WTC11 (cell line): ENCODE results near the gene PRR27. TPM values are rescaled to one million over a fixed set of nuclear protein-coding genes. Genes with fewer than 3 reads are reported as not detected.

Source experiments
- ATAC-seq: fragments of 200-7000 bp; cut with Tn5 transposase; 2 replicates; pipeline ENCODE4 v1.10.0; 2021; ENCODE audit warnings: mild to moderate bottlenecking, moderate library complexity
- CTCF ChIA-PET: fragments of 300-600 bp; sonication (Branson Sonifier 250); formaldehyde crosslinking; loops from one replicate; lab custom pipeline; 2021; ENCODE audit warnings: antibody characterized with exemption; lab: Charles Lee
- POLR2A ChIA-PET: fragments of 350-600 bp; sonication (Branson Sonifier 250); formaldehyde crosslinking; loops from one replicate; lab custom pipeline; 2021; ENCODE audit warnings: antibody characterized with exemption; lab: Charles Lee
- DNase-seq: peaks from one replicate; pipeline ENCODE4 v3.0.0; 2021; ENCODE audit warnings: low spot score
- H3K27ac Mint-ChIP-seq: 2 replicates; pipeline ENCODE4 v1.8.0; 2021; ENCODE audit warnings: mixed read lengths
- H3K27me3 Mint-ChIP-seq: 2 replicates; pipeline ENCODE4 v1.8.0; 2021; ENCODE audit warnings: low read depth, mild to moderate bottlenecking, moderate library complexity, mixed read lengths
- H3K36me3 Mint-ChIP-seq: 2 replicates; pipeline ENCODE4 v1.8.0; 2021; ENCODE audit warnings: mixed read lengths
- H3K4me1 Mint-ChIP-seq: 2 replicates; pipeline ENCODE4 v1.8.0; 2022; ENCODE audit warnings: mixed read lengths
- H3K4me3 Mint-ChIP-seq: 2 replicates; pipeline ENCODE4 v1.8.0; 2021; ENCODE audit warnings: mild to moderate bottlenecking, moderate library complexity, mixed read lengths
- H3K9me3 Mint-ChIP-seq: 2 replicates; pipeline ENCODE4 v1.8.0; 2021; ENCODE audit warnings: mixed read lengths
- EMX1 ChIP-seq: fragments of 250-450 bp; sonication (Bioruptor Pico); IDR thresholded peaks from 2 replicates; pipeline ENCODE4 v1.8.0; 2021; ENCODE audit warnings: mild to moderate bottlenecking
- ETV6 ChIP-seq: sonication (generic); formaldehyde crosslinking; IDR thresholded peaks from 2 replicates; pipeline ENCODE4 v1.8.1; 2022; ENCODE audit warnings: mild to moderate bottlenecking, missing genetic modification reagents
- GABPB1 ChIP-seq: sonication (generic); formaldehyde crosslinking; IDR thresholded peaks from 2 replicates; pipeline ENCODE4 v1.8.1; 2023; ENCODE audit warnings: mild to moderate bottlenecking, missing genetic modification reagents
- GTF2I ChIP-seq: fragments of 250-450 bp; sonication (Bioruptor Pico); conservative IDR thresholded peaks from 2 replicates; pipeline ENCODE4 v1.4.0; 2021; ENCODE audit warnings: mild to moderate bottlenecking
- IRF2 ChIP-seq: sonication (generic); formaldehyde crosslinking; IDR thresholded peaks from 2 replicates; pipeline ENCODE4 v1.8.0; 2022; ENCODE audit warnings: low read depth, missing genetic modification reagents, borderline replicate concordance
- JAZF1 ChIP-seq: fragments of 250-450 bp; sonication (Bioruptor Pico); IDR thresholded peaks from 2 replicates; pipeline ENCODE4 v1.9.0; 2021; ENCODE audit warnings: moderate library complexity, mild to moderate bottlenecking, inconsistent platforms
- NR1H2 ChIP-seq: sonication (generic); formaldehyde crosslinking; IDR thresholded peaks from 2 replicates; pipeline ENCODE4 v1.9.0; 2021; ENCODE audit warnings: mild to moderate bottlenecking, moderate library complexity, missing genetic modification reagents
- NR2C2 ChIP-seq: sonication (generic); formaldehyde crosslinking; IDR thresholded peaks from 2 replicates; pipeline ENCODE4 v1.8.0; 2022; ENCODE audit warnings: mild to moderate bottlenecking, missing genetic modification reagents
- NR3C1 ChIP-seq: sonication (generic); formaldehyde crosslinking; conservative IDR thresholded peaks from 2 replicates; pipeline ENCODE4 v1.8.1; 2023; ENCODE audit warnings: low read depth, mild to moderate bottlenecking, missing genetic modification reagents
- SMAD3 ChIP-seq: sonication (generic); formaldehyde crosslinking; IDR thresholded peaks from 2 replicates; pipeline ENCODE4 v1.8.0; 2022; ENCODE audit warnings: missing genetic modification reagents, mild to moderate bottlenecking, borderline replicate concordance
- SMAD4 ChIP-seq: sonication (generic); formaldehyde crosslinking; IDR thresholded peaks from 2 replicates; pipeline ENCODE4 v1.8.0; 2022; ENCODE audit warnings: mild to moderate bottlenecking, missing genetic modification reagents
- SP1 ChIP-seq: sonication (generic); formaldehyde crosslinking; conservative IDR thresholded peaks from 2 replicates; pipeline ENCODE4 v1.8.1; 2022; ENCODE audit warnings: missing genetic modification reagents
- TCF7 ChIP-seq: sonication (generic); formaldehyde crosslinking; IDR thresholded peaks from 2 replicates; pipeline ENCODE4 v1.8.0; 2022; ENCODE audit warnings: mild to moderate bottlenecking, low read depth, missing genetic modification reagents, moderate library complexity
- TP53 ChIP-seq: sonication (generic); formaldehyde crosslinking; IDR thresholded peaks from 2 replicates; pipeline ENCODE4 v1.8.1; 2023; ENCODE audit warnings: mild to moderate bottlenecking, missing genetic modification reagents
- ZNF263 ChIP-seq: sonication (generic); formaldehyde crosslinking; IDR thresholded peaks from 2 replicates; pipeline ENCODE4 v1.8.1; 2022; ENCODE audit warnings: low read depth, mild to moderate bottlenecking, moderate library complexity, missing genetic modification reagents
- ZNF396 ChIP-seq: fragments of 250-450 bp; sonication (Bioruptor Pico); IDR thresholded peaks from 2 replicates; pipeline ENCODE4 v1.8.0; 2021; ENCODE audit warnings: mild to moderate bottlenecking, moderate library complexity, borderline replicate concordance
- total RNA-seq: library from RNA; stranded (reverse); gene quantifications from 3 replicates; pipeline ENCODE4 v1.2.3, GENCODE V29; 2021
- TF ChIP-seq, protein P1 (sequence below): fragments of 250-450 bp; sonication (Bioruptor Pico); IDR thresholded peaks from 2 replicates; pipeline ENCODE4 v1.8.0; 2021; ENCODE audit warnings: mild to moderate bottlenecking
- TF ChIP-seq, protein P2 (sequence below): fragments of 200-600 bp; IDR thresholded peaks from 2 replicates; pipeline ENCODE4 v1.8.0; 2022; ENCODE audit warnings: antibody characterized with exemption
- TF ChIP-seq, protein P3 (sequence below): sonication (generic); formaldehyde crosslinking; conservative IDR thresholded peaks from 2 replicates; pipeline ENCODE4 v1.8.1; 2022; ENCODE audit warnings: mild to moderate bottlenecking, missing genetic modification reagents
- TF ChIP-seq, protein P4 (sequence below): sonication (generic); formaldehyde crosslinking; IDR thresholded peaks from 2 replicates; pipeline ENCODE4 v1.8.1; 2023; ENCODE audit warnings: mild to moderate bottlenecking, missing genetic modification reagents, moderate library complexity
- TF ChIP-seq, protein P5 (sequence below): sonication (generic); formaldehyde crosslinking; IDR thresholded peaks from 2 replicates; pipeline ENCODE4 v1.8.0; 2023; ENCODE audit warnings: mild to moderate bottlenecking, missing genetic modification reagents

Gene PRR27
- total RNA-seq, 1 experiment from 2014 or later = not detected

DNA sequence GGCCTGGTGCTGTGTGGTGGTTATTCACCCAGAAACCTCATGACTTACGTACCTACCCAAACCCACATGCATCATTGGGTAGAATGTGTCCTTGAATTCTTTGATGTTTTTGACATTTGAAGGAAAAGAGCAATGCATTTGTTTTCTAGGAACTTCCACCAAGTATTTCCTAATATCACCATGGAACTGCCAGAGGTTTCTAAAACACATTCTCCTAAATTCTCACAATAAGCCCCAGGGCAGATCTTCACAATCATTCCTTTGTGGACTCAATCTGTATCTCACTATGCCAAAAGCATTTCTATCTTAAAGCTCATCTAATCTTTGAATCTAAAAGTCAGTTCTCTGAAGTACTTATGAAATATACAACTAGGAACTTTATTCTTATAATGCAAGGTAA is 33.2 kb downstream of the PRR27 start:
- no peak for ATAC-seq
- no peak overlapping the region for H3K4me3 Mint-ChIP-seq
- no peak for TF ChIP-seq IRF2 (CRISPR knock-in tag)
- no peak for TF ChIP-seq ZNF396 (CRISPR knock-in tag)
- TF ChIP-seq, all 79 proteins: peak for 0
- CTCF ChIA-PET = no interaction called here
- H3K27ac Mint-ChIP-seq = no peak overlapping the region
- POLR2A ChIA-PET = no interaction called here
- no peak for DNase-seq
- H3K36me3 Mint-ChIP-seq = no peaks in the 10 kb centered on the region
- no peaks in the 10 kb centered on the region for H3K27me3 Mint-ChIP-seq
- H3K4me1 Mint-ChIP-seq = peaks cover 9% of the 10 kb centered on the region
- 0 out of 2 replicates have a peak, but pooled peaks cover 3% of the 10 kb centered on the region for H3K9me3 Mint-ChIP-seq

DNA sequence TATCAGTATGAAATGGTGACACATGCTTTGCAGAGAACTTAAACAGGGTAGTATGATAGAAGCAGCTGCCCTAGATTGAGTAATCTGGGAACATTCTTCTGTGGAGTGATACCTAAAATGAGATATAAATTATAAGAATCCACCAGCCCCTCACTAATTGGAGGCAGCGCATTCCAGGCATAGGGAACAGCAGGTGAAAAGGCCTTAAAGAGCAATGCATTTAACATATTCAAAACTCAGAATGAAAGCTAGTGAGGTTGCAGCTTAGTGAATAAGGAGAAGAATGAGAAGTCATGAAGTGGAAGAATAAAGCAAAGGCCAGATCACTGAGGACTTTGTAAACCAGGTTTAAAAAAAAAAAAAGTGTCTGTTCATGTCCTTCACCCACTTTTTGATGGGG is 36.5 kb downstream of the PRR27 start:
- POLR2A ChIA-PET = no interaction called here
- Mint-ChIP-seq H3K9me3 (0 out of 2 replicates have a peak, but pooled peaks cover 3% of the 10 kb centered on the region), H3K4me1 (peaks cover 9% of the 10 kb centered on the region), H3K27me3 (no peaks in the 10 kb centered on the region), H3K4me3 (no peak overlapping the region), H3K36me3 (no peaks in the 10 kb centered on the region), H3K27ac (no peak overlapping the region)
- DNase-seq (no peak), ATAC-seq (peak; percentile 59; the same call in 1 of the 2 replicates)
- CTCF ChIA-PET = no interaction called here
- no peak for TF ChIP-seq NR1H2 (CRISPR knock-in tag)
- TF ChIP-seq SMAD4 = no peak
- no peak for TF ChIP-seq JAZF1 (CRISPR knock-in tag)
- TF ChIP-seq EMX1 = no peak
- TF ChIP-seq, protein P1, sequence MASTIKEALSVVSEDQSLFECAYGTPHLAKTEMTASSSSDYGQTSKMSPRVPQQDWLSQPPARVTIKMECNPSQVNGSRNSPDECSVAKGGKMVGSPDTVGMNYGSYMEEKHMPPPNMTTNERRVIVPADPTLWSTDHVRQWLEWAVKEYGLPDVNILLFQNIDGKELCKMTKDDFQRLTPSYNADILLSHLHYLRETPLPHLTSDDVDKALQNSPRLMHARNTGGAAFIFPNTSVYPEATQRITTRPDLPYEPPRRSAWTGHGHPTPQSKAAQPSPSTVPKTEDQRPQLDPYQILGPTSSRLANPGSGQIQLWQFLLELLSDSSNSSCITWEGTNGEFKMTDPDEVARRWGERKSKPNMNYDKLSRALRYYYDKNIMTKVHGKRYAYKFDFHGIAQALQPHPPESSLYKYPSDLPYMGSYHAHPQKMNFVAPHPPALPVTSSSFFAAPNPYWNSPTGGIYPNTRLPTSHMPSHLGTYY (CRISPR knock-in tag) = no peak

DNA sequence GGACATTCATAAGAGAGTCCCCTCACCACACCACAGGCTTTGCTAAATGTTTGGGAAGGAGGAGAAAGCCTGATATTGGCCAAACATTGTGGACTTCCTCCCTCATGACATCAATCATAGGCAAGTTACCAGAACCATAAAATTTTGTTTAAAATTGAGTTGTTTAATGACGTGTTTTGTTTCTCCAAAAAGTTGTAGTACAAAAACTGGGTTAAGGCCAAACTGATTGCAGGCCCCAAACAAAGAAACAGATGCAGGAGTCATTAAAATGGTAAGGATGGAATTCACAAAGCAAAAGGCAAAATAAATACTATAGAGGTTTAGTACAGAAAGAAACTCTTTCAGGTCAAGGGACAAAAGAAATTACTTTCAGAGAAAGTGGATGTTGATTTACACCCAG is 37.6 kb downstream of the PRR27 start:
- TF ChIP-seq SP1 (CRISPR knock-in tag) (no peak), TCF7 (CRISPR knock-in tag) (no peak), SMAD4 (no peak), TP53 (CRISPR knock-in tag) (no peak), NR3C1 (no peak)
- TF ChIP-seq, protein P2, sequence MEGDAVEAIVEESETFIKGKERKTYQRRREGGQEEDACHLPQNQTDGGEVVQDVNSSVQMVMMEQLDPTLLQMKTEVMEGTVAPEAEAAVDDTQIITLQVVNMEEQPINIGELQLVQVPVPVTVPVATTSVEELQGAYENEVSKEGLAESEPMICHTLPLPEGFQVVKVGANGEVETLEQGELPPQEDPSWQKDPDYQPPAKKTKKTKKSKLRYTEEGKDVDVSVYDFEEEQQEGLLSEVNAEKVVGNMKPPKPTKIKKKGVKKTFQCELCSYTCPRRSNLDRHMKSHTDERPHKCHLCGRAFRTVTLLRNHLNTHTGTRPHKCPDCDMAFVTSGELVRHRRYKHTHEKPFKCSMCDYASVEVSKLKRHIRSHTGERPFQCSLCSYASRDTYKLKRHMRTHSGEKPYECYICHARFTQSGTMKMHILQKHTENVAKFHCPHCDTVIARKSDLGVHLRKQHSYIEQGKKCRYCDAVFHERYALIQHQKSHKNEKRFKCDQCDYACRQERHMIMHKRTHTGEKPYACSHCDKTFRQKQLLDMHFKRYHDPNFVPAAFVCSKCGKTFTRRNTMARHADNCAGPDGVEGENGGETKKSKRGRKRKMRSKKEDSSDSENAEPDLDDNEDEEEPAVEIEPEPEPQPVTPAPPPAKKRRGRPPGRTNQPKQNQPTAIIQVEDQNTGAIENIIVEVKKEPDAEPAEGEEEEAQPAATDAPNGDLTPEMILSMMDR = no peak
- CTCF ChIA-PET = interaction anchor here (0.7 kb wide), 1 partner anchor 8 kb away, joined by 3 read pairs; no protein-coding TSS in a partner anchor
- no peak overlapping the region for H3K27ac Mint-ChIP-seq

DNA sequence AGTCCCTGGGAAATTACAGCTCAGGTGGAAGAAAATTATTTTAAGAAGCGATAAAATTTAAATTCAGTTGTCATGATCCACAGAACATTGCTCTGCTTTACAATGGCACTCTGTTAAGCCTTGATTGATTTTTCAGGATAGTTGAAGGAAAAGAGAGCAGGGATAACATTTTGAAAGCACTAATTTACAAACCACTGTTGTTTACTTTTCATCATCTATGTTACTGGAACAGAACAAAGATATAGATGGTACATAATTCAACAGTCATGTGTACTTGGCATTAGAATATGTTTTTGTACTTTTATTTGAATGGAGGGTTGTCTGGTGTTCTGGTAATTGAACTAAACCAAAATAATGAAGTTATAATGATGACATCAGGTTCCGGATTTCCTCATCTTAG is 38.9 kb downstream of the PRR27 start:
- peak; percentile 89 for TF ChIP-seq GABPB1
- TF ChIP-seq, protein P3, sequence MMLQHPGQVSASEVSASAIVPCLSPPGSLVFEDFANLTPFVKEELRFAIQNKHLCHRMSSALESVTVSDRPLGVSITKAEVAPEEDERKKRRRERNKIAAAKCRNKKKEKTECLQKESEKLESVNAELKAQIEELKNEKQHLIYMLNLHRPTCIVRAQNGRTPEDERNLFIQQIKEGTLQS (CRISPR knock-in tag) = no peak
- ATAC-seq = no peak

More for the DNA sequence above, 37.6 kb downstream of the PRR27 start:
- Mint-ChIP-seq H3K27me3 (no peaks in the 10 kb centered on the region), H3K4me1 (peaks cover 9% of the 10 kb centered on the region), H3K36me3 (no peaks in the 10 kb centered on the region), H3K4me3 (no peak overlapping the region), H3K9me3 (0 out of 2 replicates have a peak, but pooled peaks cover 3% of the 10 kb centered on the region)
- POLR2A ChIA-PET = no interaction called here
- no peak for DNase-seq
- no peak for ATAC-seq

DNA sequence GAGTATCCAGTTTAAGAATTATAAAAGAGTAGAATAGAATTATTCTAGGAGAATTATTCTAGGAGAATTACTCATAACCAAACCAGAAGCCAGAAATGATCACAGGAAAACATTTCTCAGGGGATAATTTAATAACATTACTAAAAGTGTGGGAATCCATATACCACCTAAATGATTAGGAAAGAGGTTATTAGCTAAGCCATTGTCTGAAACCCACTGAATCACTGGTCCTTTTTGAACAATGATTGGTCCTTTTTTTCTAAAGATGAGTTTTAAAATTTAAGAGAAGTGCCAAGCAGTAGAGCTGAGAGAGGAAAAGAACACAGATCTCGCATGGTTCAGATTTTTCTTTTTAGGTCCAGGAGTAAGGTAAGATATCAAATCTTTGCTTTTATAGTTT is 41.4 kb downstream of the PRR27 start, which contains the start of gene ODAM:
Gene ODAM (plus strand): TSS at position 301 of the 400 bp plus-strand sequence. CDS start 819 bp downstream, outside the sequence.
- H3K4me3 Mint-ChIP-seq = no peak within 1 kb of the TSS
- POLR2A ChIA-PET = no interaction called here
- DNase-seq = no peak
- no peaks in the 10 kb centered on the region for H3K27me3 Mint-ChIP-seq
- 0 out of 2 replicates have a peak, but pooled peaks cover 3% of the 10 kb centered on the region for H3K9me3 Mint-ChIP-seq
- H3K36me3 Mint-ChIP-seq = no peaks in the 10 kb centered on the region
- CTCF ChIA-PET = no interaction called here
- H3K4me1 Mint-ChIP-seq = peaks cover 16% of the 10 kb centered on the region
- no peak within 1 kb of the TSS for H3K27ac Mint-ChIP-seq
- no peak for ATAC-seq
- TF ChIP-seq ZNF263 (CRISPR knock-in tag) (no peak), NR2C2 (CRISPR knock-in tag) (no peak), SMAD3 (CRISPR knock-in tag) (no peak), ZNF396 (CRISPR knock-in tag) (no peak), ETV6 (CRISPR knock-in tag) (no peak), GTF2I (no peak)
- TF ChIP-seq, protein P4, sequence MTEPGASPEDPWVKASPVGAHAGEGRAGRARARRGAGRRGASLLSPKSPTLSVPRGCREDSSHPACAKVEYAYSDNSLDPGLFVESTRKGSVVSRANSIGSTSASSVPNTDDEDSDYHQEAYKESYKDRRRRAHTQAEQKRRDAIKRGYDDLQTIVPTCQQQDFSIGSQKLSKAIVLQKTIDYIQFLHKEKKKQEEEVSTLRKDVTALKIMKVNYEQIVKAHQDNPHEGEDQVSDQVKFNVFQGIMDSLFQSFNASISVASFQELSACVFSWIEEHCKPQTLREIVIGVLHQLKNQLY (CRISPR knock-in tag) = no peak
- TF ChIP-seq, protein P5, sequence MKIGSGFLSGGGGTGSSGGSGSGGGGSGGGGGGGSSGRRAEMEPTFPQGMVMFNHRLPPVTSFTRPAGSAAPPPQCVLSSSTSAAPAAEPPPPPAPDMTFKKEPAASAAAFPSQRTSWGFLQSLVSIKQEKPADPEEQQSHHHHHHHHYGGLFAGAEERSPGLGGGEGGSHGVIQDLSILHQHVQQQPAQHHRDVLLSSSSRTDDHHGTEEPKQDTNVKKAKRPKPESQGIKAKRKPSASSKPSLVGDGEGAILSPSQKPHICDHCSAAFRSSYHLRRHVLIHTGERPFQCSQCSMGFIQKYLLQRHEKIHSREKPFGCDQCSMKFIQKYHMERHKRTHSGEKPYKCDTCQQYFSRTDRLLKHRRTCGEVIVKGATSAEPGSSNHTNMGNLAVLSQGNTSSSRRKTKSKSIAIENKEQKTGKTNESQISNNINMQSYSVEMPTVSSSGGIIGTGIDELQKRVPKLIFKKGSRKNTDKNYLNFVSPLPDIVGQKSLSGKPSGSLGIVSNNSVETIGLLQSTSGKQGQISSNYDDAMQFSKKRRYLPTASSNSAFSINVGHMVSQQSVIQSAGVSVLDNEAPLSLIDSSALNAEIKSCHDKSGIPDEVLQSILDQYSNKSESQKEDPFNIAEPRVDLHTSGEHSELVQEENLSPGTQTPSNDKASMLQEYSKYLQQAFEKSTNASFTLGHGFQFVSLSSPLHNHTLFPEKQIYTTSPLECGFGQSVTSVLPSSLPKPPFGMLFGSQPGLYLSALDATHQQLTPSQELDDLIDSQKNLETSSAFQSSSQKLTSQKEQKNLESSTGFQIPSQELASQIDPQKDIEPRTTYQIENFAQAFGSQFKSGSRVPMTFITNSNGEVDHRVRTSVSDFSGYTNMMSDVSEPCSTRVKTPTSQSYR (CRISPR knock-in tag) = no peak

More for the DNA sequence above, 38.9 kb downstream of the PRR27 start:
- Mint-ChIP-seq H3K27me3 (no peaks in the 10 kb centered on the region), H3K4me1 (peaks cover 13% of the 10 kb centered on the region), H3K27ac (no peak overlapping the region), H3K9me3 (0 out of 2 replicates have a peak, but pooled peaks cover 3% of the 10 kb centered on the region), H3K36me3 (no peaks in the 10 kb centered on the region), H3K4me3 (no peak overlapping the region)
- ChIA-PET POLR2A (no interaction called here), CTCF (no interaction called here)
- no peak for DNase-seq
